Measurements from ENCODE around the gene TEX9.
"Not testable (repeated sequence)": the region's sequence is repeated elsewhere in the genome, so short reads cannot be mapped to it uniquely, and the experiment has no call there.

TEX9 gene

DNA sequence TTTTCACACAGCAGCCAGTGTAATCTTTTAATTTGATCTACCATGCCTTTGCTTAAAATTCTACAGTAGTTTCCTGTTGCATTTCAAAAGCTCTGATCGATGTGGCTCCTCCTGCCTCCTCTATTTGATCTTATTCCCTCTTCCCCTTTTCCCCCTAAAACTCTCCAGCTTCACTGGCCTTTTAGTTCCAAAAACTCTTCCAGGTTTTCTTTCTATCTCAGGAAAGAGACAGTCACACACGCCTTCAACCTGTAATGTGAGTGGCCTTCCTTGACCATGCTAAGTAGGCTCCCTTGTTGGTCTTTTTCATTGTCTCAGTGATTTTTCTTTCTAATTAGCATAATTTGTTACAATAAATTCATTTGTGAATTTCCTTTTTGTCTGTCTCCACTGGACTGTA, 985 bp downstream of the TEX9 start:
- DNase-seq (ENCODE audit: low spot score), result no peak

DNA sequence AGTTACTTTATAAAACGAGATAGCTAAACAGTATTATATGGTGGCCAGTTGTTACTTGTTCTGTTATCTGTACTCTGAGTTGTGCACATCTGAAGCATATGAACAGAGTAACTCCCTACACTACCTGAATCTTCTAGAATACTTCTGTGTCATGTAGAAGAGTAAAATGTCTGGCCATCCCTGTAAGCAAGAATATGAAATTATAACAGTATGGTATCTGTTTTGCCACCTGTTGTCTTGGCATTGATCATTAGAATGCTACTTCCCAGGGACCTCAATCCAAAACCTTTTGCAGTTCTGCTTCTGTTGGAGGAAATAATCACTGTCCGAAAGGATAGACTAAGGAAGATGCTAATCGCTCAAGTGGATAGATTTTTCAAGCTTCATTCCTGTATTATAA, 1.9 kb downstream of the TEX9 start:
- no peak for DNase-seq (ENCODE audit: low spot score)

DNA sequence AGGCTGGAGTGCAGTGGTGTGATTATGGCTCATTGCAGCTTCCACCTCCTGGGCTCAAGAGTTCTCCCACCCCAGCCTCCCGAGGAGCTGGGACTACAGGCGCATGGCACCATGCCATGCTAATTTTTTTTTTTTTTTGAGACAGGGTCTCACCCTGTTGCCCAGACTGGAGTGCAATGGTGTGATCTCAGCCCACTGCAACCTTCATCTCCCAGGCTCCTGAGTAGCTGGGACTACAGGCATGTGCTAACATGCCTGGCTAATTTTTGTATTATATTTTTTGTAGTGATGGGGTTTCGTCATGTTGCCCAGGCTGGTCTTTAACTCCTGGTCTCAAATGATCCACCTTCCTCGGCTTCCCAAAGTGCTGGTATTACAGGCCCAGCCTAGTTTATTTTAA, 4.0 kb downstream of the TEX9 start:
- no peak for DNase-seq (ENCODE audit: low spot score)

DNA sequence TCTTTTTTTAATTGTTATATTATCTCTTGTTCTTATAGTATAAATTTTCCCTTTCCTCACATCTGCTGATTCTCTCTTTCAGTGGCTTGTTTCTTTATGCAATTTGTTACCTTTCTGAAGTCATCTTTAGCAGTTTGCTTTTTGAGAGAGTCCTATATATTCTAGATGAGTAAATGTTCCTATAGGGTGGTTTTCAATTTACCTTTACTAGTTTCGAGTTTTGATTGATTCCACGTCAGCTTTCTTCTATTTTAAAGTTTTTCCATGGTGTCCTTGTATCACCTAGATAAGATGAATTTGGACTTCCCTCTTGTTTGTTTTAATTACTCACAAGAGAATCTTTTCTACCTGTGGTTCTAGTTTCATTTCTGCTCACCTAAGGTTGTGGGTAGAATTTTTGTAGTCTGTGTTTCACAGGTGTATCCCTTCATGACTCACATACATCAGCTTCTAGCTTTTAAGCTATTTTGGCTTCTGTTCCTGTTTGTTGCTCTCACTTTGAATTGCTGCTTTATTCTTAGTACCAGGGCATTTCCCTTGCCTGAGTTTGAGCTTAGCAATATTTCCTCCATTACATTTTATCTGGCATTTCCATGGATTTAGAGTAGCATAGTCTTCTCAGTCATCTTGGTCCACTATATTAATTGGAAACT, 6.4 kb downstream of the TEX9 start:
- DNase-seq (ENCODE audit: low spot score), result no peak

DNA sequence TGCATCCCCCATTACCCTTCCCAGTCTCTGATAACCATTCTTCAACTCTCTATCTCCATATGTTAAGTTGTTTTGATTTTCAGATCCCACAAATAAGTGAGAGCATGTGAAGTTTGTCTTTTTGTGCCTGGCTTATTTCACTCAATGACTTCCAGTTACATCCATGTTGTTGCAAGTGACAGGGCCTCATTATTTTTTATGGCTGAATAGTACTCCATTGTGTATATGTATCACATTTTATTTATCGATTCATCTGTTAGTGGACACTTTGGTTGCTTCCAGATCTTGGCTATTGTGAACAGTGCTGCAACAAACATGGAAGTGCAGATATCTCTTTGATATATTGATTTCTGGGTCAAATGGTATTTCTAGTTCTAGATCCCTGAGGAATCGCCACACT, 9.5 kb downstream of the TEX9 start:
- DNase-seq (ENCODE audit: low spot score), result not testable (repeated sequence)

DNA sequence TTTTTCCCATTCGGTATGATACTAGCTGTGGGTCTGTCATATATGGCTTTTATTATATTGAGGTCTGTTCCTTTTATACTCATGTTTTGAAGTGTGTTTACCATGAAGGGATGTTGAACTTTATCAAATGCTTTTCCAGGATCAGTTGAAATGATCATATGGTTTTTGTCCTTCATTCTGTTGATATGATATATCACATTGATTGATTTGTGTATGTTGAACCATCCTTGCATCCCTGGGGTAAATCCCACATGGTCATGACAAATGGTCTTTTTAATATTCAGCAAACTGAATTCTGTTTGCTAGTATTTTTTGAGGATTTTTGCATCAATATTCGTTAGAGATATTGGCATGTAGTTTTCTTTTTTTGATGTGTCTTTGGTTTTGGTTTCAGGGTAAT, 12.6 kb downstream of the TEX9 start:
- DNase-seq (ENCODE audit: low spot score), result not testable (repeated sequence)

DNA sequence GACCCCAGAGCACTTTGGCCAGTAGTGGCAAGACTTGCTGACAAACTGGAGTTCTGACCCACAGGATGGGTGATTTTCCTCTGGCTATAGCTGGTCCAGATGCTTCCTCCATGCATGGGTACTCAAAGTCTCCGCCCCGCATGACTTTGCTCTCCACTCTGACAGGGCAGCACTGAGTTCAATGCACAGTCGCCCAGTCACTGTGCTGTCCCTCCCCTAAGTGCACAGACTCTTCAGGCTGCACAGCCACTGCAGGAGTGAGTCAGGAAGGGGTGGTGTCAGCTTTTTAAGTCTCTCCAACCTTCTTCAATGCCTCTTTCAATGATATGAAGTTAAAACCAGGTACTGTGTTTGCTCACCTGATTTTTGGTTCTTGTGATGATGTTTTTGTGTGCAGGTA, 17.8 kb downstream of the TEX9 start:
- DNase-seq (ENCODE audit: low spot score), result no peak

DNA sequence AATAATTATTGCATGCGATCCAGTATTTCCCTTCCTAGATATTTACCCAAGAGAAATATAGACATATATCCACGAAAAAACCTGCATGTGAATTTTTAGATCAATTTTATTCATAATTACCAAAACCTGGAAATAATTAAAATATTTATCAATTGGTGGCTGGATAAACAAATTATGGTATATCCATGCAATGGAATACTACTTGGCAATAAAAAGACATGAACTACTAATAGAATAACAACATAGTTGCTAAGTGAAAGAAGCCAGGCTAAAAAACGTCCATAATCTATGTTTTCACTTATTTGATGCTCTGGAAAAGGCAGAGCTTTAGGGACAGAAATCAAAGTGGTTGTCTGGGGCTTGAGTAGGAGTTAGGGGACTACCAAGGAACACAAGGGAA, 20.7 kb downstream of the TEX9 start:
- DNase-seq (ENCODE audit: low spot score), result no peak

DNA sequence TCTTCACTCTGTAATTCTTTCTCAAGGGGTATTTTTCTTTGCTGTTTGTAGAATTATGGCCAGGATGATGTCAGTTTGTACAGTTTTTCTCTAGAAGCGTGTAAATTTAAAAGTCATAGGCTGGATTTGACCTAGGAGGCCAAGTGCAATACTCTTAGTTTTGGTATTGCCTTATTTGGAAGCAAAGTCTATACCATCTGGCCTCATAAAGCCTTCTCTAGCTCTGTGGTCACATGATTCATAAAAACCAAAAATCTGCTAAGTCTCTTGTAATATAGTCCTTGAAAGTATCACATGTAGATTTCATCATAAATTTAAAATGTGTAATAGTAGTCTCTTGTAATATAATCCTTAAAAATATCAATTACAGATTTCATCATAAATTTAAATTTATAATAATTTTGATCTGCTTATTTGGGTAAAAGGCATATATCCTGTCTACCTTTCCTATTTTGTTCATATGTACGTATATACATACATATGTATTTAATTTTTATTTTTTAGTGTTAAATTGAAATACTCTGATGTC, 25.6 kb downstream of the TEX9 start:
- DNase-seq (ENCODE audit: low spot score), result no peak

DNA sequence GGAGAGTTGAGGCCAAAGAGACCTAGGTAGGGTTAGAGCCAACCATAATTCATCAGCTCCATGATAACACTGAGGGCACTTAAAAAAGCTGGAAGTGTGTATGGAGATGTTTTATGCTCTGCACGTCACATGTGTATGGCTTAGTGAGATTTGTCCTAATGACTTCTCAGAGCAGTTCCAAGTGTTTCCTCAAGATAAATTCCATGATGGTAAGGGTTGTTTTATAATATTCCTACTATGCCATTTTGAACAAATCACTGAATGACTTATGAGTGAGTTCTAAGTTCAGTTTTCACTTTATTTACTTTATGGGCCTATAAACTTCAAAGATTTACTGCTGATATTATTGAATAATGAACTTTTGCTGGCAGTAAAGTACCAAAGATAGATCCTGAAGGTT, 28.1 kb downstream of the TEX9 start:
- DNase-seq (ENCODE audit: low spot score), result no peak

DNA sequence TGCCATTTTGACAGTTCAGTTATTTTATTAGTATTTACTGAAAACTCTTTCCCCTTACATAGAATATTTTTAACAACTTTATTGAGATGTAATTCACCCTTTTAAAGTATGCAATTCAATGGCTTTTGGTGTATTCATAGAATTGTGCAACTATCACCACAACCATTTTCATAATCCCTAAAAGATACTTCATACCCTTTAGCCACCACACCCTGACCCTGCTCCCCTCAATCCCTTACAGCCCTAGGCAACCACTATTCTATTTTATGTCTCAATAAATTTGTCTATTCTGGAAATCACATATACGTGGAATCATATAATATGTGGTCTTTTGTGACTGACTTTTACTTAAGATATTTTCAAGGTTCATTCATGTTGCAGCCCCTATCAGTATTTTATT, 29.7 kb downstream of the TEX9 start:
- no peak for DNase-seq (ENCODE audit: low spot score)

DNA sequence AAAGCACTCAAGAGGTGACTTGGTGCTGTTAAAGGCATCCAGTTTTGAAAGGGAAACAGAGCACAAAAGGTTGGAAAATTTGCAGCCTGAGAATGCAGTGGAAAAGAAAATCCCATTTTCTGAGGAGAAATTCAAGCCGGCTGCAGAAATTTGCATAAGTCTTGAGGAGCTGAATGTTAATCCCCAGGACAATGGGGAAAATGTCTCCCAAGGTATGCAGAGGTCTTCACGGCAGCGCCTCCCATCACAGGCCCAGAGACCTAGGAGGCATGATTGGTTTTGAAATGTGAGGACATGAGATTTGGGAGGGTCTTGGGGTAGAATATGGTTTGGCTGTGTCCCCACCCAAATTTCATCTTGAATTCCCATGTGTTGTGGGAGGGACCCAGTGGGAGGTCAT, 32.1 kb downstream of the TEX9 start:
- DNase-seq (ENCODE audit: low spot score), result not testable (repeated sequence)

DNA sequence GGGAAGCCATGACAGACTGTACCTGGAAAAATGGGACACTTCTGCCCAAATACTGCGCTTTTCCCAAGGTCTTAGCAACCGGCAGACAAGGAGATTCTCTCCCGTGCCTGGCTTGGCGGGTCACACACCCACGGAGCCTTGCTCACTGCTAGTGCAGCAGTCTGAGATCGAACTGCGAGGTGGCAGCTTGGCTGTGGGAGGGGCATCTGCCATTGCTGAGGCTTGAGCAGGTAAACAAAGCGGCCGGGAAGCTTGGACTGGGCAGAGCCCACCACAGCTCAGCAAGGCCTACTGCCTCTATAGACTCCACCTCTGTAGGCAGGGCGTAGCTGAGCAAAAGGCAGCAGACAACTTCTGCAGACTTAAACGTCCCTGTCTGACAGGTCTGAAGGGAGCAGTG, 34.0 kb downstream of the TEX9 start:
- DNase-seq (ENCODE audit: low spot score), result not testable (repeated sequence)

DNA sequence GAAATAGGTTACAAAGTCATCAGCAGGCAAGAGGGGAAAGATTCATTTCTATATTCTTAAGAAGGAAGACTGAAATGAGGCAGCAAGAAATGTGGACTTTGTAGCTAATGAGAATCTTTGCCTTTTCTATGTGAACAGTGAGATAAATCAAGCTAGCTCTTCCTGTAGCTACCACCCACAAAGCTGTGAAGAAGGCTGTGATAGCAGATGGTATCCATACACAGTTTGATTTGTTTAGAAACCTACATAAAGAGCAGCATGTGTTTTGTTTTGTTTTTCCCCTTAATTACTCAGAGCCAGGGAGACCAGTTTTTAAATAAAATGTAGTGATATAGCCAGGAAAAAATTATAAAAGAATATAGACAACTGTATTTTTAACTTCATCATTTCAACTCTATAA, 45.5 kb downstream of the TEX9 start:
- DNase-seq (ENCODE audit: low spot score), result no peak

DNA sequence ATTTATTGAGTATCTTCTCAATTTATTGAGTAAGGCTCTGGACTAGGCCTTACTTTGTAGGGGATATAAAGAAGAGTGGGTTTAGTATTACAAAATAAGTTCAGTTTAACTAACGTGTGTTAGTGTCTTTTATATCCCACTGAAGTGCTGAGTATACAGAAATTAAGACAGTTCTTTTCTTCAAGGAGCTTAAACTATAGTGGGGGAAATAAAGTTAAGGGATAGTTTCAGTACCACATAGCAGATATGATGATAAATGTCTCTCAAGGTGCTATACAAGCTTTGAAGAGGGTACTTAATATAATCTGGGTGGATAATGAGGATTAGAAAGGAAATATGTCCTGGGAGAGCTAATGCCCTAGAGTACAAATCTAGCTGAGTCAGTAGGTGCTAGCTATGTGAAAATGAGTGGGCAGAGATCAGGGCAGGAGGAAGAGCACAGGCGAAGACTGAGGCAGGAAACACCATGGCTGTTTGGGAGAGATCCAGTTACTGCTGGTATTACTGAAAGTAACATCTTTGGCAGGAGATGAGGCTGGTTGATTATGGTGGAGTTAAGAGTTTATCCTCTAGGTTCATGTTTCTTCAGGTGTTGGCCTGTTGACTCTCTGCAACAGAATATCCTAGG, 46.0 kb downstream of the TEX9 start:
- no peak for DNase-seq (ENCODE audit: low spot score)

DNA sequence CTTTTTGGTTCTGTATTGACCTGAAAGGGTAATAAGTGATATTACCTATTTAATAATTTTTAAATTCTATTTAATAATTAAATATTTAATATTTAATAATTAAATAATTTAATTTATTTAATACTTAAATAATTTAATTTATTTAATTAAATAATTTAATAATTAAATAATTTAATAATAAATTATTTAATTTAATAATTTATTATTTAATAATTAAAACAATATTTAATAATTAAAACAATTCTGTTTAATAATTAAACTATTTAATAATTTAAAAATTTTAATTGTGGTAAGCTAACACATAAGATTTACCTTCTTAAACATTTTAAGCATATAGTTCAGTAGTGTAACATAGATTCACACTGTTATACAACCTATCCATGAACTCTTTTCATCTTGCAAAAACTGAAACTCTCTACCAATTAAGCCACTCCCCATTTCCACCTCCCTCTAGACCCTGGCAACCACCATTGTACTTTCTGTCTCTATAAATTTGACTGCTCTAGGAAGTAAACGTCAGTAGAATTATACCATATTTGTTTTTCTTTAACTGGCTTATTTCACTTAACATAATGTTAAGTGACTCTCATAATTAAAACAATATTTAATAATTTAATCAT, 48.0 kb downstream of the TEX9 start:
- not testable (repeated sequence) for DNase-seq (ENCODE audit: low spot score)

DNA sequence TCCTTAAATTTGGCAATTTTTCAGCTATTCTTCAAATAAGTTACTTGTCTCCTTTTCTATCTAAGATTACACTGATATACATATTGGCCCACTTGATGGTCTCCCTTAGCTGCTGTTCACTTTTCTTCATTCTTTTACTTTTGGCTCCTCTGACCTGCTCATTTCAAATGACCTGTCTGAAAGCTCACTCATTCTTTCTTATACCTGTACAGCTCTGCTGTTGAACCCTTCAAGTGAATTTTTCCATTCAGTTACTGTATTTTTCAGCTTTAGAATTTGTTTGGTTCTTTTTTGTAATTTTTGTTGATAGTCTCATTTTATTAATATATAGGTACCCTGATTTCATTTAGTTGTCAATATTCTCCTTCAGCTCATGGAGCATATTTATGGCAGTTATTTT, 60.0 kb downstream of the TEX9 start:
- DNase-seq (ENCODE audit: low spot score), result no peak

DNA sequence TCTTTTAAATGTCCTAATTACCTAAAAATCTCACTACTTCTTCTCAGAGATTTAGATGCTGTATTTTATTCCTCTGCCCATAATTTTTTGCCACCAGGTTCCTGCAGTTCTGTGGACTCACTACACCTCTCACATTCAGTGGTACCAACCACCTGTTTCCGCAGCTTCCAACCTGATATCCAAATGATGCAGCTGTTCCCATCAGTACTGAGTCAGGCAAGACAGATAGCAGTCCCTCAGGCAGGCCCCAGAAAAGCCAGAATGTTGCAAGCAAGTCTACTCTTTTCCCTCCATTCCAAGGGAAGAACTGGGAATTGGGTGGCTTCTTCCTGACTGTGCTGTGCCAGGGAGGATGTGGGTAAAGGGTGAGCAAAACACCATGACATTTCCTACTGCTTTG, 60.8 kb downstream of the TEX9 start:
- no peak for DNase-seq (ENCODE audit: low spot score)

DNA sequence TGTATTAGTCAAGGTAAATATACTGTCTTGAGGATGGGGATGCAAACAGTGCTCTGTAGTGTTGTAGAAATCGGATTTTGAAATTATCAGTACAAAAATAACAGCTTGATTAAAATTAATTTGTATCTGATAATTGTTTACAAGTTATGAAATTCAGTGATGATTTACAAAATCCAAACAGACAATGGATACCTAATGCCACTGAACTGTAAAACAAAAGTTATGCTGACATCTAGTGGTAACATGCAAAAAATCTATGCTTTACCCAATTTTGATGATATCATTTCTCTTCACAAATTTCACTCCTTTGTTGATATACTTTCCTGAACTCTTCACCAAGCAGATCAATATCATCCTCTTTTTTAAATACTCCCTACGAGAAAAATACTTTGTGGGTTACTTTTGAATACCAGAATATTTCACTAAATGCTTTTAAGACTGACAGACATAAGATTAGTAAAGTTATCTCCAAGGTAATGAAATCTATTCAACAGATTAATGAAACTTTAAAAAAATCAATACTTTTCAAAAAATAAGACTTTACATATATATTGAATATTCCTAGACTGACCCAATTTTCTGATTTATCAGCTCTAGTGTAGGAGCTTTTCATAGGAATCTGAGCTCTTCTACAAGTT, 63.7 kb downstream of the TEX9 start:
- DNase-seq (ENCODE audit: low spot score), result peak; percentile 3

DNA sequence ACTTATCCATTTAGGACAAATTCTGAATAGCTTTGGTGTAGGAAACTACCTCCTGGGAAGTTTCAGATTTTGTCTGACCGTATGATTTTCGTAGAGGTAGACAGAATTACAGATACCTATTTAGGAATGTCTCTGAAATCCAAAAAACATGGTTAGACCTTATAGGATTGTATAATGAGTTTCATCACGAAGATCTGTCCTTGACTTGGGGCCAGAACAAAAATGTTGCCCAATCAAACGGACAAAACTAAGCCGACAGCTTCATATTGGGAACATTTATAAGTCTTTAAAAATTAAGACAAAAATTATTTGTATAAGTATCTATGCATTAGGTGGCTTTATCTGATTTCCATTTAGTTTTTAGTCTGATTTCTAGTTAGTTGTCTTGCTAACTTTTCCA, 67.1 kb downstream of the TEX9 start:
- DNase-seq (ENCODE audit: low spot score), result no peak

DNA sequence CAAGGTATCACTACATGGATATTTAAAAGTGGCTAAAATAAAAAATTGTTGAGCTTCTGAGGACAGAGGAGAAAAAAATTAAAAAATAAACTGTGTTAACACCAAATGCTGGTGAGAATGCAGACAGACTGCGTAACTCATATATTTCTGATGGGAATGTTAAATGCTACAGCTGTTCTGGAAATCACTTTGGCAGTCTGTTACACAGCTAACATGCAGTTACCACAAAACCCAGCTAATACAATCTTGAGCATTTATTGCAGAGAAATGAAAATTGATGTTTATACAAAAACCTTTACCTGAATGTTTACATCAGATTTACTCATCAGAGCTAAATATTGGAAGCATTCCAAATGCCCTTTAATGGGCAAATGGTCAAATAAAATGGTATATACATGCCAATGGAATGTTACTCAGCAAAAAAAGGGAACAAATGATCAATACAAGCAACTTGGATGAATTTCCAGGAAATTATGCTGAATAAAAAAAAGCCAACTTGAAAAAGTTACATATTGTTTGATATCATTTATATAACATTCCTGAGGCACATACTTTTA, 75.1 kb downstream of the TEX9 start:
- DNase-seq (ENCODE audit: low spot score), result no peak

DNA sequence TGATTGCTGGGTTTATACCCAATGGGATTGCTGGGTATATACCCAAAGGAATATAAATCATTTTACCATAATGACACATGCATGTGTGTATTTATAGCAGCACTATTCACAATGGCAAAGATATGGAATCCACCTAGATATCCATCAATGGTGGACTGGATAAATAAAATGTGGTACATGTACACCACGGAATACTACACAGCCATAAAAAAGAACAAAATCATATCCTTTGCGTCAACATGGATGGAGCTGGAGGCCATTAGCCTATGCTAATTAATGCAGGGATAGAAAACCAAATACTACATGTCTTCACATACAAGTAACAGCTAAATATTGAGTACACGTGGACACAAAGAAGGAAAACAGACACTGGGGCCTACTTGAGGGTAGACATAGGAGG, 77.1 kb downstream of the TEX9 start:
- no peak for DNase-seq (ENCODE audit: low spot score)

DNA sequence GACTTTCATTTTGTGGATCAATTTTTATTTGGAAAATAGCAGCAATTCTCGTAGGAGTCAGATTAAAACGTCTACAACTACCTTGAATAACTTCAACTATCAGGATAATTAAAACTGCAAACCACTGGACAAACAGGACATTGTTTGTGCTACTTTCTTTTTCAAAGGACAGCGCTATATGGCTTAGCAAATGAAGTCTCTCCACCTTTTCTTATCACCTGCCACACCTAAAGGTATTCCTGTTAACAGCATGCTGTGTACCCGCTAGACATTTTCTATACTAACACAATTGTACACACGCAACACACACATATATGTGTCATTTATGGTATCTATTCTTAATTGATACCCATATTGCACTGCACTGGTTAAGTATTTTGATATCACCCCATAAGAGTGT, 80.5 kb downstream of the TEX9 start:
- DNase-seq (ENCODE audit: low spot score), result no peak

All from HuH-7.5 (cell line).